SW 1271 (cell line): ENCODE results near the gene RDH13.
"Not testable (repeated sequence)": the region's sequence is repeated elsewhere in the genome, so short reads cannot be mapped to it uniquely, and the experiment has no call there.

Experiments
- DNase-seq, 2 experiments: peaks; one replicate each; lab custom pipeline; 2025; lab: John Stamatoyannopoulos, UW

RDH13 gene

GRCh38 chr19:55077106-55077505 is 14.2 kb upstream of the RDH13 start:
- DNase-seq, result no peak

GRCh38 chr19:55076321-55076720 is 13.4 kb upstream of the RDH13 start:
- DNase-seq, result no peak

- no peak for DNase-seq
Observed at GRCh38 chr19:55075371-55075998, 12.5 kb upstream of the RDH13 start, which contains the start of gene EPS8L1. TSS of gene EPS8L1 (plus strand) at chr19:55075869. CDS start at chr19:55076445, 576 bp downstream.

GRCh38 chr19:55071913-55072312 is 9.0 kb upstream of the RDH13 start:
- no peak for DNase-seq

- peak in 1 of 2 experiments; percentile 43 for DNase-seq
Observed at GRCh38 chr19:55071129-55071502, 8.2 kb upstream of the RDH13 start.

- no peak for DNase-seq
Observed at GRCh38 chr19:55070466-55071128, 7.6 kb upstream of the RDH13 start.

- no peak for DNase-seq
Observed at GRCh38 chr19:55069865-55070197, 6.9 kb upstream of the RDH13 start.

- peak in 1 of 2 experiments; percentile 55 for DNase-seq
Observed at GRCh38 chr19:55068950-55069864, 6.3 kb upstream of the RDH13 start.

- no peak for DNase-seq
Observed at GRCh38 chr19:55067869-55068268, 4.9 kb upstream of the RDH13 start.

- no peak for DNase-seq
Observed at GRCh38 chr19:55066107-55066709, 3.3 kb upstream of the RDH13 start.

GRCh38 chr19:55065516-55065915 is 2.6 kb upstream of the RDH13 start:
- DNase-seq, result not testable (repeated sequence)

- no peak for DNase-seq
Observed at GRCh38 chr19:55063492-55063843, 520 bp upstream of the RDH13 start.

GRCh38 chr19:55060287-55060686 is 2.7 kb downstream of the RDH13 start:
- not testable (repeated sequence) for DNase-seq

- no peak for DNase-seq
Observed at GRCh38 chr19:55058781-55059610, 4.0 kb downstream of the RDH13 start.

GRCh38 chr19:55056827-55057226 is 6.1 kb downstream of the RDH13 start:
- DNase-seq, result no peak

GRCh38 chr19:55053735-55054134 is 9.2 kb downstream of the RDH13 start:
- DNase-seq, result no peak

GRCh38 chr19:55050749-55051532 is 12.0 kb downstream of the RDH13 start:
- DNase-seq, result no peak

GRCh38 chr19:55048446-55048845 is 14.5 kb downstream of the RDH13 start:
- DNase-seq, result no peak

GRCh38 chr19:55047951-55048350 is 15.0 kb downstream of the RDH13 start:
- no peak for DNase-seq

GRCh38 chr19:55046975-55047622 is 15.8 kb downstream of the RDH13 start:
- DNase-seq, result no peak
